Endothelial cell of umbilical vein (primary cell): ENCODE measurements around the gene FBXL14. TPM values are rescaled to one million over a fixed set of nuclear protein-coding genes. Genes with fewer than 3 reads are reported as not detected.

ENCODE experiments used
- BruUV-seq: library from RNA; stranded (reverse); fragments of 400-500 nt; replicated peaks from 2 replicates; lab custom pipeline; 2021; lab: Mats Ljungman, UMichigan
- CTCF ChIA-PET: fragments of 300-600, 350-600 bp; sonication (Branson Sonifier 250); formaldehyde crosslinking; loops from one replicate; lab custom pipeline; 2021; ENCODE audit warnings: antibody characterized with exemption, inconsistent platforms; lab: Charles Lee
- POLR2A ChIA-PET: fragments of 300-600, 350-600 bp; sonication (Branson Sonifier 250); formaldehyde crosslinking; loops from one replicate; lab custom pipeline; 2021; ENCODE audit warnings: antibody characterized with exemption, inconsistent platforms; lab: Charles Lee
- DNase-seq: peaks from one replicate; pipeline ENCODE4 v3.0.0-alpha.2; 2011; ENCODE audit warnings: low read depth, low spot score
- FAIRE-seq: peaks from 2 replicates; lab custom pipeline; 2011; peaks lifted over from hg19 to GRCh38; lab: Jason Lieb, UNC
- H2AFZ ChIP-seq: 2 replicates; pipeline ENCODE4 v1.6.0; 2012; ENCODE audit warnings: low read depth, low read length, control low read depth, inconsistent platforms
- H3K27ac ChIP-seq: 2 replicates; pipeline ENCODE4 v1.5.1; 2011; ENCODE audit warnings: low read depth, mild to moderate bottlenecking, control low read depth, low read length, moderate library complexity; ENCODE audit not compliant: insufficient read depth
- H3K27me3 ChIP-seq, 2 experiments: 2 replicates each; pipeline versions ENCODE4 v1.6.0 to v1.6.1; 2011; ENCODE audit warnings: low read length in 2 of 2, mixed read lengths in 1 of 2; ENCODE audit not compliant: control insufficient read depth in 2 of 2, insufficient read depth in 2 of 2
- H3K36me3 ChIP-seq, 2 experiments: 2 replicates in 1 of 2; 3 replicates in 1 of 2; pipeline ENCODE4 v1.5.1; 2011; ENCODE audit warnings: low read length in 2 of 2, mild to moderate bottlenecking in 1 of 2, moderate library complexity in 1 of 2; ENCODE audit not compliant: control insufficient read depth in 2 of 2, insufficient read depth in 2 of 2; ENCODE audit errors: extremely low read depth in 1 of 2
- H3K4me1 ChIP-seq: 3 replicates; pipeline ENCODE4 v1.5.1; 2011; ENCODE audit warnings: mild to moderate bottlenecking, low read length; ENCODE audit not compliant: control insufficient read depth, insufficient read depth; ENCODE audit errors: extremely low read depth
- H3K4me2 ChIP-seq: 2 replicates; pipeline ENCODE4 v1.6.1; 2011; ENCODE audit warnings: low read length, control low read depth, mixed read lengths; ENCODE audit not compliant: insufficient read depth
- H3K4me3 ChIP-seq, 3 experiments: fragments of 200-600 bp in 1 of 3; sonication (generic), shearing (Covaris generic) in 1 of 3; replicated peaks in 1 of 3; 2 replicates each; pipeline ENCODE4 v1.5.1; 2011 to 2016; ENCODE audit warnings: control low read depth in 3 of 3, low read length in 3 of 3, mild to moderate bottlenecking in 2 of 3, inconsistent platforms in 1 of 3, low read depth in 1 of 3, moderate library complexity in 1 of 3; ENCODE audit not compliant: insufficient read depth in 1 of 3
- H3K79me2 ChIP-seq: 2 replicates; pipeline ENCODE4 v1.6.0; 2012; ENCODE audit warnings: low read length, inconsistent platforms; ENCODE audit not compliant: control insufficient read depth, insufficient read depth
- H3K9ac ChIP-seq: replicated peaks from 2 replicates; pipeline ENCODE3; 2011; ENCODE audit warnings: low read length, control low read depth; ENCODE audit not compliant: insufficient read depth; ENCODE audit errors: extremely low read depth
- H3K9me1 ChIP-seq: replicated peaks from 3 replicates; pipeline ENCODE4 v1.6.0; 2011; ENCODE audit warnings: mild to moderate bottlenecking, low read length; ENCODE audit not compliant: control insufficient read depth, insufficient read depth; ENCODE audit errors: extremely low read depth
- H3K9me3 ChIP-seq: replicated peaks from 2 replicates; pipeline ENCODE4 v1.5.1; 2012; ENCODE audit warnings: low read length, inconsistent platforms; ENCODE audit not compliant: control insufficient read depth, insufficient read depth
- H4K20me1 ChIP-seq: replicated peaks from 2 replicates; pipeline ENCODE3; 2011; ENCODE audit warnings: mild to moderate bottlenecking, low read length; ENCODE audit not compliant: control insufficient read depth, insufficient read depth; ENCODE audit errors: extremely low read depth
- EZH2 ChIP-seq: IDR thresholded peaks from 2 replicates; pipeline ENCODE4 v1.6.1; 2012; ENCODE audit warnings: borderline replicate concordance, low read depth, mild to moderate bottlenecking, moderate library complexity, low read length, inconsistent platforms; ENCODE audit not compliant: severe bottlenecking
- FOS ChIP-seq: IDR thresholded peaks from 2 replicates; pipeline ENCODE4 v1.6.1; 2011; ENCODE audit warnings: mild to moderate bottlenecking, low read length, moderate library complexity, borderline replicate concordance; ENCODE audit not compliant: insufficient read depth
- GATA2 ChIP-seq: IDR thresholded peaks from 2 replicates; pipeline ENCODE4 v1.7.0; 2011; ENCODE audit warnings: low read depth, mild to moderate bottlenecking, moderate library complexity, mixed read lengths, low read length; ENCODE audit not compliant: insufficient read length, insufficient read depth
- JUN ChIP-seq: IDR thresholded peaks from 2 replicates; pipeline ENCODE4 v1.6.1; 2011; ENCODE audit warnings: borderline replicate concordance, low read depth; ENCODE audit not compliant: insufficient read length, insufficient read depth
- MYC ChIP-seq: IDR thresholded peaks from one replicate; pipeline ENCODE4 v1.6.1; 2011; ENCODE audit warnings: mild to moderate bottlenecking, low read depth, low read length
- POLR2A ChIP-seq: IDR thresholded peaks from 2 replicates; pipeline ENCODE4 v1.6.1; 2012; ENCODE audit warnings: low read depth, mild to moderate bottlenecking, control low read depth, low read length
- POLR2AphosphoS5 ChIP-seq: IDR thresholded peaks from 2 replicates; pipeline ENCODE4 v1.6.1; 2012; ENCODE audit warnings: low read depth, mild to moderate bottlenecking, control low read depth, low read length, moderate library complexity; ENCODE audit not compliant: insufficient read depth
- dilution Hi-C: fragments of 300-500 bp; cut with MboI; formaldehyde crosslinking; loops from one replicate; pipeline ENCODE4 v1.15.0; 2019; ENCODE audit warnings: low sequenced_read_pairs; ENCODE audit not compliant: extremely low pct_ligation_motif_present
- intact Hi-C: fragments of 100-400 bp; cut with micrococcal nuclease; formaldehyde crosslinking; loops from one replicate; pipeline ENCODE4 v1.10.0; 2022
- polyA plus RNA-seq, 4 experiments: library from polyadenylated mRNA; depleted of rRNA in 3 of 4; stranded (reverse) in 3 of 4; unstranded in 1 of 4; fragments of >200 nt; gene quantifications; 2 replicates each; pipeline versions ENCODE4 v1.2.1 to v1.2.3, GENCODE V29; 2011 to 2012; ENCODE audit warnings: missing spikeins in 1 of 4
- total RNA-seq: library from RNA; stranded (reverse); gene quantifications from 2 replicates; pipeline ENCODE4 v1.2.3, GENCODE V29; 2021
- TF ChIP-seq, protein P1 (sequence below), 2 donors: IDR thresholded peaks; 1 replicate in 1 of 2; 2 replicates in 1 of 2; pipeline ENCODE4 v1.5.1; 2011; ENCODE audit warnings: low read length in 2 of 2, mild to moderate bottlenecking in 2 of 2, moderate library complexity in 2 of 2, control low read depth in 1 of 2, inconsistent platforms in 1 of 2, low read depth in 1 of 2; ENCODE audit not compliant: insufficient read depth in 1 of 2; ENCODE audit errors: extremely low read depth in 1 of 2
- TF ChIP-seq, protein P2 (sequence below): IDR thresholded peaks from 2 replicates; pipeline ENCODE4 v1.6.1; 2011; ENCODE audit not compliant: insufficient read depth, insufficient read length

Gene FBXL14
- total and polyA plus RNA-seq, 2 donors (not counting 3 experiments of a cell fraction or from before 2014, with no cell fraction given), result 11.3 to 15.7 TPM

DNA sequence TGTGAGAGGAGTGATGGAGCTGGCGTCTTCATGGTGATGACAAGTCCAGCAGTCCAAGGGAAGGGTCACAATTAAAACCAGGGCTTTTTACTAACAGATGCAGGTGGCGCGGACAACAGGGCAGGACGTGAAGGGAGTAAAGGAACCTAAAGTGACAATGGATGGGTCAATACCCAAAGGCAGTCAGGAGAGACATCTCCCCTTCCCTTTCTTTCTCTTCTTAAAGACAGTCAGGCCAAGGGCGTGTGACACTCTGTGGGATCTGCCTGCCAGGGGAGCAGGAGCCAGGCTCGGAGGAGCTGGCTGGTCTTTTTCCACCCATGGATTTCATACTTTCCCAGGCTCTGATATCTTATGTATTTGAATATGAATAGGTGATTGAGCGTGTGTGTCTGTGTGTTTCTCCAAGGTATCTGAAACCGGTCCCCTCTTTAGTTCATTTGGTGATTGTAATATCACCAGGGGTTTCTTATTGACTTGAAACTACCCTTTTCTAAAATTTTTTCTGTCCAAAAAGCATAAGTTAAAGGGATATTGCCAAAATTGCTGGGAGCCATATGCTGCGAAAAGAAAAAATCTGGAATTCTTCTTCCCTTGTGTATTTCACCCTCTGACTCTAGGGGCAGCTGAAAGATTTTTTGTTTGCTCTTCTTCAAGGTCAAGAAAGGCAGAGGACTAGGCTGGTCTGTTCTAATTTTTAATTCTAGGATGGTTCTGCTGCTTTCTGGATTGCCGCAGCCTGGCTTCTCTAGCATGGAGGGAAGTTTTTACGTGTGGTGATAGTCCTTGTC, 61.8 kb downstream of the FBXL14 start:
- no peaks in the 10 kb centered on the region for H3K36me3 ChIP-seq
- no peaks in the 10 kb centered on the region for H3K79me2 ChIP-seq
- no peaks in the 10 kb centered on the region for H3K9me1 ChIP-seq
- DNase-seq (no peak), FAIRE-seq (no peak)
- H4K20me1 ChIP-seq, result no peaks in the 10 kb centered on the region
- H3K27ac ChIP-seq, result no peak overlapping the region
- no peak for TF ChIP-seq JUN
- TF ChIP-seq, protein P1, sequence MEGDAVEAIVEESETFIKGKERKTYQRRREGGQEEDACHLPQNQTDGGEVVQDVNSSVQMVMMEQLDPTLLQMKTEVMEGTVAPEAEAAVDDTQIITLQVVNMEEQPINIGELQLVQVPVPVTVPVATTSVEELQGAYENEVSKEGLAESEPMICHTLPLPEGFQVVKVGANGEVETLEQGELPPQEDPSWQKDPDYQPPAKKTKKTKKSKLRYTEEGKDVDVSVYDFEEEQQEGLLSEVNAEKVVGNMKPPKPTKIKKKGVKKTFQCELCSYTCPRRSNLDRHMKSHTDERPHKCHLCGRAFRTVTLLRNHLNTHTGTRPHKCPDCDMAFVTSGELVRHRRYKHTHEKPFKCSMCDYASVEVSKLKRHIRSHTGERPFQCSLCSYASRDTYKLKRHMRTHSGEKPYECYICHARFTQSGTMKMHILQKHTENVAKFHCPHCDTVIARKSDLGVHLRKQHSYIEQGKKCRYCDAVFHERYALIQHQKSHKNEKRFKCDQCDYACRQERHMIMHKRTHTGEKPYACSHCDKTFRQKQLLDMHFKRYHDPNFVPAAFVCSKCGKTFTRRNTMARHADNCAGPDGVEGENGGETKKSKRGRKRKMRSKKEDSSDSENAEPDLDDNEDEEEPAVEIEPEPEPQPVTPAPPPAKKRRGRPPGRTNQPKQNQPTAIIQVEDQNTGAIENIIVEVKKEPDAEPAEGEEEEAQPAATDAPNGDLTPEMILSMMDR (IDR thresholded peaks at IDR 0.05; ENCODE audit: extremely low read depth in 1 of 2, insufficient read depth in 1 of 2, low read depth in 1 of 2, low read length in 2 of 2), result no peak
- TF ChIP-seq GATA2, result no peak
- no peak for TF ChIP-seq MYC
- no peak for TF ChIP-seq POLR2A
- TF ChIP-seq, protein P2, sequence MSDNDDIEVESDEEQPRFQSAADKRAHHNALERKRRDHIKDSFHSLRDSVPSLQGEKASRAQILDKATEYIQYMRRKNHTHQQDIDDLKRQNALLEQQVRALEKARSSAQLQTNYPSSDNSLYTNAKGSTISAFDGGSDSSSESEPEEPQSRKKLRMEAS, result no peak
- TF ChIP-seq FOS, result no peak
- TF ChIP-seq EZH2, result no peak
- TF ChIP-seq POLR2AphosphoS5, result no peak
- CTCF ChIA-PET, result interaction anchor here (1.8 to 3.5 kb wide), 2 partner anchors 58 to 415 kb away, joined by 4 to 11 read pairs; no protein-coding TSS in a partner anchor
- intact Hi-C loops (no loop called here), dilution Hi-C loops (no loop called here)
- POLR2A ChIA-PET, result no interaction called here
- H3K9ac ChIP-seq, result no peak overlapping the region
- no peak overlapping the region for H2AFZ ChIP-seq
- BruUV-seq, result no TSS peak
- no peak overlapping the region for H3K4me2 ChIP-seq
- H3K27me3 ChIP-seq, result peaks cover 58 to 71% of the 10 kb centered on the region in 2 experiments
- H3K9me3 ChIP-seq, result no peaks in the 10 kb centered on the region
- H3K4me1 ChIP-seq, result no peaks in the 10 kb centered on the region
- H3K4me3 ChIP-seq, result no peak overlapping the region
